Smooth muscle cell (in vitro differentiated cells): Measurements from ENCODE around the gene MED12L. TPM values are rescaled to one million over a fixed set of nuclear protein-coding genes. Genes with fewer than 3 reads are reported as not detected.

ENCODE experiments used
- DNase-seq: peaks from one replicate; lab custom pipeline; 2025; ENCODE audit not compliant: unreplicated experiment; lab: John Stamatoyannopoulos, UW
- H2AFZ ChIP-seq: fragments of 200-600 bp; sonication (generic); 2 replicates; pipeline ENCODE4 v1.6.0; 2016; ENCODE audit warnings: antibody characterized with exemption, low read depth, mild to moderate bottlenecking
- H3F3A ChIP-seq: fragments of 200-600 bp; sonication (generic); 2 replicates; pipeline ENCODE4 v1.6.0; 2017; ENCODE audit warnings: antibody characterized with exemption, low read depth
- H3K27ac ChIP-seq: fragments of 200-600 bp; sonication (generic); 2 replicates; pipeline ENCODE4 v1.5.1; 2016; ENCODE audit warnings: low read depth, mild to moderate bottlenecking
- H3K27me3 ChIP-seq: fragments of 200-600 bp; sonication (generic); 2 replicates; pipeline ENCODE4 v1.6.1; 2016; ENCODE audit warnings: low read depth, mild to moderate bottlenecking
- H3K36me3 ChIP-seq: fragments of 200-600 bp; sonication (generic); 2 replicates; pipeline ENCODE4 v1.5.1; 2016; ENCODE audit warnings: low read depth
- H3K4me1 ChIP-seq: fragments of 200-600 bp; sonication (generic); 2 replicates; pipeline ENCODE4 v1.5.1; 2016; ENCODE audit warnings: low read depth
- H3K4me2 ChIP-seq: fragments of 200-600 bp; sonication (generic); 2 replicates; pipeline ENCODE4 v1.6.0; 2016; ENCODE audit warnings: mild to moderate bottlenecking
- H3K4me3 ChIP-seq: fragments of 200-600 bp; sonication (generic); 2 replicates; pipeline ENCODE4 v1.5.1; 2016; ENCODE audit warnings: mild to moderate bottlenecking
- H3K79me2 ChIP-seq: fragments of 200-600 bp; sonication (generic); 2 replicates; pipeline ENCODE4 v1.6.0; 2016; ENCODE audit warnings: low read depth, mild to moderate bottlenecking
- H3K9ac ChIP-seq: fragments of 200-600 bp; sonication (generic); 2 replicates; pipeline ENCODE4 v1.6.0; 2016; ENCODE audit warnings: low read depth
- H3K9me3 ChIP-seq: fragments of 200-600 bp; sonication (generic); replicated peaks from 2 replicates; pipeline ENCODE4 v1.5.1; 2016; ENCODE audit warnings: low read depth
- H4K20me1 ChIP-seq: fragments of 200-600 bp; sonication (generic); 2 replicates; pipeline ENCODE4 v1.6.0; 2016; ENCODE audit warnings: low read depth
- CTCF ChIP-seq: fragments of 200-600 bp; sonication (generic); IDR thresholded peaks from 2 replicates; pipeline ENCODE4 v1.5.1; 2017; ENCODE audit warnings: borderline replicate concordance, mild to moderate bottlenecking, antibody characterized with exemption; ENCODE audit not compliant: insufficient read depth, poor library complexity, severe bottlenecking
- WGBS: methylation state at CpG from one replicate; pipeline ENCODE4 v1.1.7; 2016; ENCODE audit warnings: low lambda C conversion rate; 5-methylcytosine and 5-hydroxymethylcytosine counted together
- polyA plus RNA-seq: library from polyadenylated mRNA; unstranded; fragments of >200 nt; fragmentation: Nextera tagmentation; extraction: Ambion mirVana; gene quantifications from 2 replicates; pipeline ENCODE4 v1.2.1, GENCODE V29; 2016
- total RNA-seq: library from RNA; depleted of rRNA; stranded (reverse); fragments of >200 nt; gene quantifications from 2 replicates; pipeline ENCODE4 v1.2.3, GENCODE V29; 2014

Gene MED12L
- total and polyA plus RNA-seq, 2 experiments from 2014 or later = 0.26 to 1.5 TPM

DNA sequence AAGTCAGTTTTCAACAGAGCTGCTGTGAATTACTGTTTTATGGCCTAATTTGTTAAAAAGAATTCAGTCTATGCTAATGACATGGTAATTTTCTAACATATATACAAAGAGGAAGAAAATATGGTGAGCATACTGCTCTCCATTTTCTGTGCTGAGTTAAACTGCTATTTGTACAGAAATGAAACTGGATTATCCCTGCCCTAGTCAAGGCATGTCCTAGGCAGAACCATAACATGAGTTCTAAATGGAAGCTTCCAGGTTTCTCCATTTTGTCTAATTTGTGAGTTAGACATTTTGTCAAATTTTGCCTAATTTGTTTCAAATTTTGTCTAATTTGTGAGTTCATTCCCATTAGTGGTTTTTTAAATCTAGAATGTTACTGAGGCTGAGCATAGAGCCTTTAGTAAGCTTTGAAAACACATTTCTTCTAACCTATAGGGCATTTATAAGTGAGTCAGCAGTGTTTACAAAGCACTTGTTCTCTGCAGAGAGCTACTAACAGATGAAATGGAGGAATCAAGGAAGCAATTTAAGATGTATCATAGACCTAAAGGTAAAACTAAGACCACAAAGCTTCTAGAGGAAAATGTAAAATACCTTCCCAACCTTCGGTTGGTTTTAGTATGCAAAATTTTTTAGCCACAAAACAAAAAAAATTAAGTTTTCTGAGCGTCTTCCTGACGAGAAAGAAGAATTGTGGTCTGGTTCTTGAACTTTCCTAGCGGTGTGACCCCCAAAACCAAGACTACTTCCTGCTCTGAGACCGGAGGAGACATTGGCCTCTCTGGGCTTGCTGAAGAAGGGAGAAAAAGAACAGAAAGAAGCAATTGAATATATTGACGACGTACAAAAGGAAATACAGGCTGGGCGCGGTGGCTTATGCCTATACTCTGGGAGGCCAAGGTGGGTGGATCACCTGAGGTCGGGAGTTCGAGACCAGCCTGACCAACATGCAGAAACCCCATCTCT, 183.1 kb downstream of the MED12L start:
- 96% methylated on average over 11 of the region's 11 CpGs for WGBS
- TF ChIP-seq CTCF = no peak
- no peaks in the 10 kb centered on the region for H4K20me1 ChIP-seq
- no peaks in the 10 kb centered on the region for H3F3A ChIP-seq
- H3K27me3 ChIP-seq = peaks cover 8% of the 10 kb centered on the region
- H3K36me3 ChIP-seq = no peaks in the 10 kb centered on the region
- H2AFZ ChIP-seq = no peak overlapping the region
- DNase-seq = no peak
- no peak overlapping the region for H3K4me2 ChIP-seq
- no peaks in the 10 kb centered on the region for H3K9me3 ChIP-seq
- H3K27ac ChIP-seq = no peak overlapping the region
- H3K9ac ChIP-seq = no peak overlapping the region
- H3K79me2 ChIP-seq = no peaks in the 10 kb centered on the region
- H3K4me3 ChIP-seq = no peak overlapping the region
- no peaks in the 10 kb centered on the region for H3K4me1 ChIP-seq

- no peak overlapping the region for H3K4me2 ChIP-seq
- no peak overlapping the region for H3K4me3 ChIP-seq
- no peak for DNase-seq
- no peak for TF ChIP-seq CTCF
- 92% methylated on average over 5 of the region's 5 CpGs for WGBS
- no peaks in the 10 kb centered on the region for H3F3A ChIP-seq
- H3K36me3 ChIP-seq = no peaks in the 10 kb centered on the region
- no peak overlapping the region for H2AFZ ChIP-seq
- no peaks in the 10 kb centered on the region for H3K4me1 ChIP-seq
- no peaks in the 10 kb centered on the region for H3K9me3 ChIP-seq
- no peak overlapping the region for H3K27ac ChIP-seq
- H3K27me3 ChIP-seq = peaks cover 8% of the 10 kb centered on the region
- no peaks in the 10 kb centered on the region for H4K20me1 ChIP-seq
- no peak overlapping the region for H3K9ac ChIP-seq
- H3K79me2 ChIP-seq = no peaks in the 10 kb centered on the region
Measured at GRCh38 chr3:151269631-151270030, 184.2 kb downstream of the MED12L start.

- H3K4me1 ChIP-seq = no peaks in the 10 kb centered on the region
- no peak overlapping the region for H3K4me2 ChIP-seq
- no peak overlapping the region for H3K27ac ChIP-seq
- H3K9me3 ChIP-seq = no peaks in the 10 kb centered on the region
- H3K79me2 ChIP-seq = no peaks in the 10 kb centered on the region
- DNase-seq = no peak
- no peak overlapping the region for H3K9ac ChIP-seq
- H3K27me3 ChIP-seq = no peaks in the 10 kb centered on the region
- no peak overlapping the region for H2AFZ ChIP-seq
- H4K20me1 ChIP-seq = no peaks in the 10 kb centered on the region
- H3K4me3 ChIP-seq = no peak overlapping the region
- TF ChIP-seq CTCF = no peak
- H3F3A ChIP-seq = no peaks in the 10 kb centered on the region
- 96% methylated on average over 5 of the region's 5 CpGs for WGBS
- H3K36me3 ChIP-seq = no peaks in the 10 kb centered on the region
Measured at GRCh38 chr3:151275091-151275490, 189.6 kb downstream of the MED12L start.
